Brain pericyte (primary cell): ENCODE results near the gene S100A2.
"Not testable (repeated sequence)": the region's sequence is repeated elsewhere in the genome, so short reads cannot be mapped to it uniquely, and the experiment has no call there.

Experiments used
- DNase-seq: peaks from one replicate; pipeline ENCODE4 v3.0.0-alpha.2; 2012; ENCODE audit warnings: low read depth, low spot score

S100A2 gene

DNA sequence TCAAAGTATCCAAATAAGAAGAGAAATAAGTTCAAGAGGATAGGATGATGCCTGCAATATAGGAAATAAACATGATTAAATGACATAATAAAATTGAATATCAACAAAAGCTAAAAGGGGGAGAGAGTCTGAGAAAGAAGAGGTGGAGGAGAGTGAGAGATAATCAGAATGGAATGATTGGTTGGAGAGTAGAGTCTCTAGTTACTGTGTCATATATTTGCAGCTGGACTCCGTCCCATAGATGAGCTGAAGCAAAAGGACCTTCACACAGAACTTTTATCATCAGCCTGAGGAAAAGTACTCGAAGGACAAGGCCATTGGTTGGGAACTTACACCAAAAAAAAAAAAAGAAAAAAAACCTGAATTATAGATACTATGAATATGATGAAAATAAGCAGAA is 22.8 kb upstream of the S100A2 start:
- no peak for DNase-seq

DNA sequence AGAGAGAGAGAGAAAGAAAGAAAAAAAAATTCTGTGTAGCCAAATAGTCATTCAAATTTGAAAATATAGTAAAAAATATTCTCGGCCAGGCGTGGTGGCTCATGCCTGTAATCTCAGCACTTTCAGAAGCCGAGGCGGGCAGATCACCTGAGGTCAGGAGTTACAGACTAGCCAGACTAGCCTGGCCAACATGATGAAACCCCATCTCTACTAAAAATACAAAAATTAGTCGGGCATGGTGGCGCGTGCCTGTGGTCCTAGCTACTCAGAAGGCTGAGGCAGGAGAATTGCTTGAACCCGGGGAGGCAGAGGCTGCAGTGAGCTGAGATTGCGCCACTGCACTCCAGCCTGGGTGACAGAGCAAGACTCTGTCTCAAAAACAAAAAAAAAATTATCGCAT is 22.4 kb upstream of the S100A2 start:
- DNase-seq: not testable (repeated sequence)

DNA sequence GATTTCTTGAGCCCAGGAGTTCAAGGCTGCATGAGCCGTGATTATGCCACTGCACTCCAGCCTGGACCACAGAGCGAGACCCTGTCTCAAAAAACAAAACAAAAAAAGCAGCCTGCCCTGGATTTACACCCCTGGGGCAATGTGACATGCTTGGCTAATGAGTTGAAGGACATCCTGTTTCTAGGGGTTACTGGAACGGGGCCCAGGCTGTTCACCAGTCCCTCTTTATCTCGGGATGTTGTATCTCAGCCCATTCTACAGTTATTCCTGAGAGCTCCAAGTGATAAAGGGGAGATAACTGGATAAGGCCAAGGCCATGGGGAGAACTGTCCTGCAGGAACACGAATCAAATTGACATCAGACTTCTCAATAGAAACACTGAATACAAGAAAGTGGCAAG is 21.7 kb upstream of the S100A2 start:
- no peak for DNase-seq

DNA sequence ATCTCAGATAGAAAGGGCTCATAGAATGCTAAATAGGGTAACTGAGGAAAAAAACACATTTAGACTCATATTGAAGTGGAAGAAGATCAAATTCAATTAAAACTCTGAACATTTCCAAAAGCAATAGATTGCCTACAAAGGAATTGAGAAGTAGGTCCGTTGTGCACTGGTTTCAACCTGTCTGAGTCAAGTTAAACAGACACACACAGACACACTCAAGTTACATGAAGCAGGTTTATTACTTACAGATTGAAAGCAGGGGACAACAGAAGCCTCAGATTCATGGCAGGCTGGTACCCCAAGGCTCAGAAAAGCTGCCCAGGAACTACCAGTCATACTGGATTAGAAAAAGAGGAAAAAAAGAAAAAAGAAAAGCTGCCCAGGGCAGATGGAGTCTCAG is 20.7 kb upstream of the S100A2 start:
- DNase-seq: no peak

DNA sequence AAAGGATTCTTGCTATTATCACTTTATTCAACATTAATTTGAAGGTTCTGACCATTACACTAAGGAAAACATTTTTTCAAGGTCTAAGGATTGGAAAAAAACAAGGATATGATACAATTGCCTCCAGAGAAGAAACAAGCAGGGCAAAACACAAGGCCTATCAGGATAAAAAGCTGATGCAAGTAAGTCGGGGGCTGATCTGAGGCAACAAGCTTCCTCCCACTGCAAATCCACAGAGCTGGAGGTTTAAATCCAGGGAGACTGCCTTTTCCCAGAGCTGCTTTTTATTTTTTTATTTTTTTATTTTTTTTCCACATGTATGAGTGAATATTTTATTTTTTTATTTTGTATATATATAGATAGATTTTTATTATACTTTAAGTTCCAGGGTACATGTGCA is 19.4 kb upstream of the S100A2 start:
- DNase-seq: no peak

DNA sequence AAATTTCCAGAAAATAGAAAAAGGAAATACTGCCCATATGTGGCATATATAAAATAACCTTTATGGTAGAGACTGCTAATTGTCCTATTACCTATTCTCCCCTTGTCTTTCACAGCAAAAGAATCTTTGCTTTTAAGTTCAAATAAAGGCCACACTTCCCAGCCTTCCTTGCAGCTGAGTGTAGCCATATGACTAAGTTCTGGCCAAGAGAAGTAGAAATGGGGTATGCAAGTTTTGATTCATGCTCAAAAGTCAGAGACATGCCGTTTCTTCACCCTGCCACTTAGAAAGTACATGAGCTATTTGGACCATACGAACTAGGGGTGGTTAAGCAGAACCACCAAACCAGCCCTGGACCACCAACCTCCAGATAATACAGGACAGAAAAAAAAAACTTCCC is 18.3 kb upstream of the S100A2 start:
- DNase-seq: no peak

DNA sequence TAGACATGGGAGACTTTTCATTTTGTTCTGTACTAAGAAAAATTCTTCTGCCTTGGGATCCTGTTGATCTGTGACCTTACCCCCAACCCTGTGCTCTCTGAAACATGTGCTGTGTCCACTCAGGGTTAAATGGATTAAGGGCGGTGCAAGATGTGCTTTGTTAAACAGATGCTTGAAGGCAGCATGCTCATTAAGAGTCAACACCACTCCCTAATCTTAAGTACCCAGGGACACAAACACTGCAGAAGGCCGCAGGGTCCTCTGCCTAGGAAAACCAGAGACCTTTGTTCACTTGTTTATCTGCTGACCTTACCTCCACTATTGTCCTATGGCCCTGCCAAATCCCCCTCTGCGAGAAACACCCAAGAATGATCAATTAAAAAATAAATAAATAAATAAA is 17.9 kb upstream of the S100A2 start:
- not testable (repeated sequence) for DNase-seq

DNA sequence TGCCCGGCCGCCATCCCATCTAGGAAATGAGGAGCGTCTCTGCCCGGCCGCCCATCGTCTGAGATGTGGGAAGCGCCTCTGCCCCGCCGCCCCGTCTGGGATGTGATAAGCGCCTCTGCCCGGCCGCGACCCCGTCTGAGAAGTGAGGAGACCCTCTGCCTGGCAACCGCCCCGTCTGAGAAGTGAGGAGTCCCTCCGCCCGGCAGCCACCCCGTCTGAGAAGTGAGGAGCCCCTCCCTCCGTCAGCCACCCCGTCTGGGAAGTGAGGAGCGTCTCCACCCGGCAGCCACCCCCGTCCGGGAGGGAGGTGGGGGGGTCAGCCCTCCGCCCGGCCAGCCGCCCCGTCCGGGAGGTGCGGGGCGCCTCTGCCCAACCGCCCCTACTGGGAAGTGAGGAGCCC is 17.2 kb upstream of the S100A2 start:
- not testable (repeated sequence) for DNase-seq

DNA sequence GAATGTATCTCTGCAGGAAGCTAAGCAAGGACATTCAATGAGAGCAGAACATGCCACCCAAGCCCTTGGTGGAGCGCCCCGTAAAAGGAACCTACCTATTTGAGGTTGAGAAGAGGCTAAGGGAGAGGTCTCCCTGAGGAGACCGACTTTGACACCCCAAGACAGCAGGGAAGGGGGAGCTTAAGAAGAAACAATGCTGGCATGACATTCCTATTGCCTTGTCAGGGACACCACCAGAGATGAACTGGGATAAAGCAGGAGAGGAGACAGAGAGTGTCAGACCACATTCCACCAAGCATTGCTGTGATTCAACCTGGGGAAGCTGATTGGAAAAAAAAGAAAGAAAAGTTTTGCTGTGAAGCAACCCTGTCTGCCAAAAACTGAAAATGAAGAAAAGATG is 13.3 kb upstream of the S100A2 start:
- DNase-seq: no peak

DNA sequence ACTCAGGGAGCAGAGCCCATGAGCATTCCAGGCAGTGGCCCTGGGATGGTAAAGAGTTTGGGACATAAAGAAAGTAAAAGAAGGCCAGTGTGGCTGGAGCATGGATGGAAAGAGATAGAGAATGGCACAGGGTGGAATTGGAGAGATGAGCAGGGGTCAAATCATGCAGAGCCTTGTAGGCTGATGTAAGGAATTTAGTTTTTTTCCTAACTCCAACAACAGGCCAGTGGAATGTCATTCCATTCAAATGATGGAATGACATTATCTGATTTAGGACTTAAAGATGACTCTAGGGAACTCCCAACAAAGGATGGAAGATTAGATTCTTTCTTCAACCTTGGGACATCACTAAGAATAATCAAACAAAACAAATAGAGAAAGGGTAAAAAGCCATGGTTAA is 12.8 kb upstream of the S100A2 start:
- DNase-seq: no peak

DNA sequence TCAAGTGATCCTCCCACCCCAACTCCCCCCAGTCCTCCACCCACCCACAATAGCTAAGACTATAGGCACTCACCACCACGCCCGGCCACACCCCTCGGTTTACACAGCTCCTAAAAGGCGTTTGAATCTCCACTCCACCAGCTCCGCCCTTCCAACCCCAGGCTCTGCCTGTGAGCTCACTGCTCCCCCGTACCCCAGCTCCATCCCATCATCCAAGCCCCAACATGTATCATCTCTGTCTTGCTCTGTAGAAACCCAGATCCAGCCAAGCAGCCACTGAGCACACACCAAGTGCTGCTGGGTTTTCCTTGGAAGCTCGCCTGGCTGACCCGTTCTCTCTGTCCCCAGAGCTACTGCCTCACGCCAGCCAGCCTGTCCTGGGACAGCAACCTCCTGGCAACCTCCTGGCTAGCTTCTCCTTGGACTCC is 12.0 kb upstream of the S100A2 start:
- no peak for DNase-seq

DNA sequence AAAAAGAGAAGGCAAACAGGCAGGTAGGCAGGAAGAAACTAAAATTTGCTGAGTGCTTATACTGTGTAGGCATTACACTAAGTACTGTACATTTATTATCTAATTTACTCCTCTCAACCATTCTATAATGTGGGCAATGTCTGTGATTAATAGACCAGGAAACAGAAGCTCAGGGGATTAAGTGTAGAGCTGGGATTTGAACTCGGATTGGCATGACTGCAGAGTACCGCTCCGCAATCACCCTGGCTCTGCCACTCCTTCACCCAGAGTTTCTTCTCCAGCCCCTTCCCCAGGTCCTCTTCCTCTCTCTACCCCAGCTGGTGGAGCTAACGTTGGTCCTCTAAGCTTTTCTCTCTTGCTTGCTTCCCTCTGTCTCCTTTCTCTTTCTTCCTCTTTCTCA is 11.5 kb upstream of the S100A2 start:
- DNase-seq: no peak

DNA sequence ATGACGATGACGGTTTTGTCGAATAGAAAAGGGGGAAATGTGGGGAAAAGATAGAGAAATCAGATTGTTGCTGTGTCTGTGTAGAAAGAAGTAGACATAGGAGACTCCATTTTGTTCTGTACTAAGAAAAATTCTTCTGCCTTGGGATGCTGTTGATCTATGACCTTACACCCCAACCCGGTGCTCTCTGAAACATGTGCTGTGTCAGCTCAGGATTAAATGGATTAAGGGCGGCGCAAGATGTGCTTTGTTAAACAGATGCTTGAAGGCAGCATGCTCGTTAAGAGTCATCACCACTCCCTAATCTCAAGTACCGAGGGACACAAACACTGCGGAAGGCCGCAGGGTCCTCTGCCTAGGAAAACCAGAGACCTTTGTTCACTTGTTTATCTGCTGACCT is 9.9 kb upstream of the S100A2 start:
- DNase-seq: not testable (repeated sequence)

DNA sequence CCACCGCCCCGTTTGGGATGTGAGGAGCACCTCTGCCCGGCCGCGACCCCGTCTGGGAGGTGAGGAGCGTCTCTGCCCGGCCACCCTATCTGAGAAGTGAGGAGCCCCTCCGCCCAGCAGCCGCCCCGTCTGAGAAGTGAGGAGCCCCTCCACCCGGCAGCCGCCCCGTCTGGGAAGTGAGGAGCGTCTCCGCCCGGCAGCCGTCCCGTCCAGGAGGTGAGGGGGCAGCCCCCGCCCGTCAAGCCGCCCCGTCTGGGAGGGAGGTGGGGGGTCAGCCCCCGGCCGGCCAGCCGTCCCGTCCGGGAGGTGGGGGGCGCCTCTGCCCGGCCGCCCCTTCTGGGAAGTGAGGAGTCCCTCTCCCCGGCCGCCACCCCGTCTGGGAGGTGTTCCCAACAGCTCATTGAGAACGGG is 9.4 kb upstream of the S100A2 start:
- DNase-seq: not testable (repeated sequence)

DNA sequence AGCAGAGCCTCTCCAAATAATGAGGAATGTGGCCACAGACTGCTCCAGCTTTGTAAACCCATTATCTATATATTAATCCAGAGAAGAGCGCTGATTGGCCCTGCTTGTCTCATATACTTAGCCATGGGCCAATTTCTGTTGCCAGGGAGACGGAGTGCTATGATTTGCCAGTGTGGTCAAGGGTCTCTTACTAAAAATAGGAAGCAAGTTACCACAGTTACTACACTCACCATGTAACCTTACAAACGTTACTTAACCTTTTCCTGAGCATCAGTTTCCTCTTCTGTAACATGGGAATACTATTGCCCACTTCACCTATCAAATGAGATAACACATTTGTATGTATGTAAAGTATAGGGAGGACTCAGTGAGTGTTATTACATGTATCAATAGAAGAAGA is 7.7 kb upstream of the S100A2 start:
- no peak for DNase-seq

DNA sequence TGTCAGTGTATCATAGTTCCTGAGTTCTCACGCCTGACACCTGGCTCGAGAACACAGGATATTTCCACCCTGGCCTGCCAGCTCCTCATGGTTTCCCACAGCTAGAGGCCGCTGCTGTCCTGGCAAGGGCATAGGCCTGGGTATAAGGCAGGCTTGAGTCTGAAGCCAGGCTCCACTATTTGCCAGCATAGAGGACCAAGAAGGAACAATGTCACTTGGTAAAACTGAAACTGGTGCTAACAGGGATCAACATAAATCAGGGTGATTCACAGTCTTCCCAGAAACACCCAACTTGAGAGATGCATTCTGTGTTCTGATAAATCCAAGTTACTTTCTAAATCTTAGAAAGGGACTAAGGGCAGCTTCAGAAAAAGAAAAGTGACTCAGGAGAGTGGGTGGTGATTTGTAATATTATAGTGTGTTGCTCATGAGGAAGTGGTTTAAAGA is 6.9 kb upstream of the S100A2 start:
- no peak for DNase-seq

DNA sequence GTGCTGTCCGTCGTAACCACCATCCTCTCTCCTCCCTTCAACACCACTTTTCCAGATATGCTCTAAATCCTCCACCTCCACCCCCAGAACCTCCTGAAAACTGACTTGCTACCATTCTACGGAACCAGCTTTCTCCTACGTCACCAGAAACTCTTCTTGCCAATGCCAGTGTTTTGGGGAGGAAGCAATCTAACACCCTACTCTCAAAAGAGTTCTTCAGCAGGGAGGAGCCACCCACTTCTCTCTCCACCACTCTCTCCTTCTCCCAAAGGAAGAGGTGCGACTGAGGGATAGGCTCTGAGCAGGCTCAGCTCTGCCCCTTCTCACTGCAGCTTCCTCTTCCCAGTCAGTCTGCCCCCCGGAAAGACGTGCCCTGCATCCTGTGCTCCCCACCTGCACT is 6.1 kb upstream of the S100A2 start:
- DNase-seq: no peak

DNA sequence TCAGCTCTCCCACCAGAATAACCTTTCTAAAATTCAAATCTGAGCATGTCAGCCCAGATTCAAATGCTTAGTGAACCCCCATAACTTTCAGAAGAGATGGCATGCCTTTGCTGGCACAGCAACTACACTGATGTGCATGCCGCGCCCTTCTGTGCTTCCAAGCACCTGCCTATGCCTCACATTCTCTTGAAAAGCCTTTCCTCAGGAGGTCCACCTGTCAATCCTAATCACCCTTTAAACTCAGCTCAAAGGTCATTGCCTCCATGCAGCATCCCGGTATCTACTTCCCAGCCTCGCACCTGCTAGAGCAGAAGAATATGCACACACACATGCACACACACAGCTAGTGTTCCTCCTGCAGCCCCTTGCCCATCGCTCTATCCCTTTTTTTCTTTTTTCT is 5.2 kb upstream of the S100A2 start:
- DNase-seq: no peak

DNA sequence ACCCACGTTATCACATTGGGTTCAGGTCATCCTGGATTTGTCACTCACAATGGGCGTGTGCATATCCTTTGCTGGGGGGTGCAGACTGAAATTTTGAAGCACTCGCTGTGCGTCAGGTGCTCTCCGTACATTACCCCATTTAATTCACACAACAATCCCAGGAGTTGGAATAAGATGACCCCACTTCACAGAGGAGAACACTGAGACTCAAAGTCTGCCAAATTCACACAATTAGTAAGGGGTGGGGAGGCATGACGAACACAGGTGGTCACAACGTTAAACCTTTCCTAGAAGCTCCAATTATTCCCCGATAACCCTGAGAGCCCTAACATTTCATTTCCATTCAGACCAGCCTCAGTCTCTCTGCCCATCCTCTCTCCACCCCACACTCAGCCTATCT is 3.8 kb upstream of the S100A2 start:
- no peak for DNase-seq

DNA sequence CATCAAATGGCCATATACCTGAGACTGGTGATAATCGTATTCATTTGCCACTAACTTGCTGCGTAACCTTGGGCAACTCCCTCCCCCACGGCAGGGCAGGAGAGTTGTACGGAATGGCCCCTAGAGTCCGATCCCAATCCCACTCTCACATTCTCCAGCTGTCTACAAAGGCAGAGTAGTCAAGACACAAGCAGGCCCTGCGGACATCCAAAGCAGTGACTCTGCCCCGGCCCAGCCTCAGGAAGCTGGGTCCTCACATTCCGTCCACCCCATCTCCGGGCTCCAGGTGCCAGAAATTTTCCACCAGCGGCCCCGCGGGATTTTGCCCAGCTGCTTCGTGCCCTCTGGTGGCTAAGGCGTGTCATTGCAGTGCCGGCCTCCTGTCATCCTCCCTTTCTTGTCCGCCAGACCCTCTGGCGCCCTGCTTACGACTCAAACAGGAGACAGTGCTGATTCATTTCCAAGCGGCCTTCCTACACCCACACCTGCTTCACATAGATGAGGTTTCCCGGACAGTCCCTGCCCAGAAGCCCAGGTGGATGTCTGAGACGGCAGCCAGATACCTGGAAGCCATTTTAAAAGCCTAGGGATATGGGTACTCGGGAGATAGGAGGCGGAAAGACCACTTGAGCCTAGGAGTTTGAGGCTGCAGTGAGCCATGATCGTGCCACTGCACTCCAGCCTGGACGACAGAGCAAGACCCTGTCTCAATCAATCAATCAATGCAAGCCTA is 2.9 kb upstream of the S100A2 start:
- no peak for DNase-seq

DNA sequence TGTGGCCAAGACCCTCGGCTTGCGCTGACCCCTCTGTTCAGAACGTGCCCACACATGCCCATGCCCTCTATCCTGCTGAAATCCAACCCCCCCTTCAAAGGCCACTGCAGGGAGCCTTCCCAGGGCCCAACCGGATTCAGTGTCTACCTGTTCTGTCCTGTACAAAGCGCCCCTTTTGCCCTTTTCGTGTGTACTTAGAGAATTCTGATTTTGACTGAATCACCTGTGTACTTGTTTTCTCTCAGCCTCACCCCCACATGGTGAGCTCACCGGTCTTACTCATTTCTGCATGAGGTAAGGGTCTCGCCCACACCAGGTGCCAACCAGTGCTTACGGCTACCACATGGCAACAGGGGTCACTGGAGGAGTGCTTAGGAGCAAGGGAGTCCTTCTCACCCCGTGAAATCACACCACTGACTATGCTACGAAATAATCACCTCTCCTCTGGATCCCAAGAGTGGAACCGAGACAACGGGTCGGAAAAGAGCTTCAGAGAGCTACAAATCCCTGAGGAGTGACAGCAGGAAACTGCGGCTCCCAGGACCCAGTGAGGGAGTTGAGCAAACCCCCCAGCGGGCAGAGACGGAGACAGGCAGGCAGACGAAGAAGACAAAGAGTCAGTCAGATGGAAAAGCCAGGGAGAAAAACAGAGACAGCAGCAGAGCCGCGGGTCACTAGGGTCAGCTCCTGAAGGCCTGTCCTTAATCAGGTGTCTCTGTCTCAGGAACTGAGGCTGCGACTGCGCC is 2.1 kb upstream of the S100A2 start:
- no peak for DNase-seq

DNA sequence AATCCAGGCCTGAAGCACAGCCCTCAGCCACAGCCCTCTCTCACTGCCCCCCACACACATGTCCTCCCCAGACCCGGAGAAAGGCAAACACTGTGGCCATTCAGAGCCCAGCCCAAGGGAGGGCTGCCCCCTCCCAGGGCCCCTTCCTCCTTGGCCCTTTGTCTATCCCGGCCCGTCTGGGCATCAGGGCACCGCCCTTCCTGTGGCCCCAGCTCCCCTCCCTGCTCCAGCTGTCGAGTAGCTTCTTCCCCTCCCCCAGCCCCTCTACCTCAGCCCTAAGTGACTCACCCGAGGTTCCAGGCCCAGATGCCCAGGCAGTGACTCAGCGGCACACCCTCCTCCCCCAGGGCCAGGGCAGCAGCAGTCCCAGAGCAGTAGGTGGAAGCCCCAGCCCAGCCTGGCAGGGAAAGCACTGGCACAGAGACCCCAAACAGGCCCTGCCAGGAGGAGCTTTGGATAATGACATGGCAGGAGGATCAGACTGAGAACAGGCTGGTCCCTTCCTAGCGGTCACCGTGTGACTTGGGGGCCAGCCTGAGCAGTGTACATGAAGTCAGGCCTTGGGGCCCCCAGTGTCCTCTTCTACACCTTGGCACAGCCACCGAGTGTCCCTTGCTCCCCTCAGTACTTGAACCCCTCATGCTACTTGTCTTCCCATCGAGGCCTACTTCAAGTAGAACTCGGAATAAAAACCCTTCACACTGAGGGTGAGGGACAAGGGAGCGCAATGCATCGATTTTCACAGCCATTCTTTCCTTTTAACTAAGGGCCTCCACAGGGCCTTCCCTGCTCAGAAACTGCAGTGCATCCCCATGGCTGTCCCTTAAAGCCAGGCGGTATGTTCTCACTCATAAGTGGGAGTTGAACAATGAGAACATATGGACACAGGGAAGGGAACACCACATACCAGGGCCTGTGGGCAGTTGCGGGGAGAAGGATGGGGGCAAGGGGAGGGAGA is 1.0 kb upstream of the S100A2 start:
- peak; percentile 77 for DNase-seq
